Osteoblast (primary cell): ENCODE results near the gene CKAP2L. TPM values are rescaled to one million over a fixed set of nuclear protein-coding genes. Genes with fewer than 3 reads are reported as not detected.

ENCODE experiments used
- DNase-seq: peaks from one replicate; pipeline ENCODE4 v3.0.0; 2011; ENCODE audit warnings: low spot score, mixed read lengths; ENCODE audit not compliant: insufficient read length; ENCODE audit errors: missing footprints
- H2AFZ ChIP-seq: 2 replicates; pipeline ENCODE4 v1.6.0; 2011; ENCODE audit warnings: mild to moderate bottlenecking, low read length
- H3K27ac ChIP-seq: 2 replicates; pipeline ENCODE4 v1.5.1; 2011; ENCODE audit warnings: mild to moderate bottlenecking, low read depth, low read length, moderate library complexity
- H3K27me3 ChIP-seq: 2 replicates; pipeline ENCODE4 v1.6.0; 2012; ENCODE audit warnings: mild to moderate bottlenecking, control low read depth, inconsistent platforms, low read length, moderate library complexity; ENCODE audit not compliant: insufficient read depth
- H3K36me3 ChIP-seq: 2 replicates; pipeline ENCODE4 v1.5.1; 2011; ENCODE audit warnings: mild to moderate bottlenecking, low read length, control low read depth, moderate library complexity; ENCODE audit not compliant: insufficient read depth
- H3K4me1 ChIP-seq: 2 replicates; pipeline ENCODE4 v1.5.1; 2011; ENCODE audit warnings: mild to moderate bottlenecking, low read length, control low read depth, moderate library complexity; ENCODE audit not compliant: insufficient read depth
- H3K4me2 ChIP-seq: 2 replicates; pipeline ENCODE4 v1.6.0; 2011; ENCODE audit warnings: mild to moderate bottlenecking, low read length; ENCODE audit not compliant: insufficient read depth
- H3K4me3 ChIP-seq: fragments of 200-600 bp; sonication (generic); 3 replicates; pipeline ENCODE4 v1.5.1; 2012; ENCODE audit warnings: mild to moderate bottlenecking, low read length, inconsistent platforms; ENCODE audit not compliant: insufficient read depth
- H3K79me2 ChIP-seq: 2 replicates; pipeline ENCODE4 v1.6.0; 2012; ENCODE audit warnings: mild to moderate bottlenecking, low read length, control low read depth, inconsistent platforms; ENCODE audit not compliant: insufficient read depth
- H3K9me3 ChIP-seq: 2 replicates; pipeline ENCODE4 v1.5.1; 2011; ENCODE audit warnings: low read depth, low read length, control low read depth
- H4K20me1 ChIP-seq: 2 replicates; pipeline ENCODE4 v1.6.0; 2012; ENCODE audit warnings: mild to moderate bottlenecking, low read length, control low read depth; ENCODE audit not compliant: insufficient read depth
- CTCF ChIP-seq: IDR thresholded peaks from 2 replicates; pipeline ENCODE4 v1.5.1; 2011; ENCODE audit warnings: mild to moderate bottlenecking, low read depth, low read length, moderate library complexity; ENCODE audit errors: extremely low read depth
- total RNA-seq: library from RNA; depleted of rRNA; stranded (reverse); fragments of >200 nt; gene quantifications from 2 replicates; pipeline ENCODE4 v1.2.3, GENCODE V29; 2012

Gene CKAP2L
- total RNA-seq, 1 donor = 1.1 TPM

- no peaks in the 10 kb centered on the region for H3K36me3 ChIP-seq
- no peaks in the 10 kb centered on the region for H3K27me3 ChIP-seq
- H2AFZ ChIP-seq = no peak overlapping the region
- no peaks in the 10 kb centered on the region for H3K9me3 ChIP-seq
- H3K79me2 ChIP-seq = no peaks in the 10 kb centered on the region
- DNase-seq = no peak
- no peak overlapping the region for H3K27ac ChIP-seq
- no peaks in the 10 kb centered on the region for H4K20me1 ChIP-seq
- no peak for TF ChIP-seq CTCF
- no peak overlapping the region for H3K4me3 ChIP-seq
- no peak overlapping the region for H3K4me2 ChIP-seq
- peaks cover 10% of the 10 kb centered on the region for H3K4me1 ChIP-seq
Measured at GRCh38 chr2:112787729-112788393, 23.5 kb upstream of the CKAP2L start.

- Histone ChIP-seq H3K27ac (no peak overlapping the region), H3K4me2 (no peak overlapping the region), H3K9me3 (no peaks in the 10 kb centered on the region), H3K4me3 (no peak overlapping the region), H3K36me3 (no peaks in the 10 kb centered on the region), H2AFZ (no peak overlapping the region), H3K4me1 (peaks cover 10% of the 10 kb centered on the region), H4K20me1 (no peaks in the 10 kb centered on the region), H3K79me2 (no peaks in the 10 kb centered on the region), H3K27me3 (no peaks in the 10 kb centered on the region)
- no peak for TF ChIP-seq CTCF
- DNase-seq = no peak
Measured at GRCh38 chr2:112787294-112787693, 22.9 kb upstream of the CKAP2L start.

GRCh38 chr2:112784199-112785189 is 20.1 kb upstream of the CKAP2L start, which contains the start of gene IL1A:
Gene IL1A, minus strand, starts transcription at chr2:112784493. Its CDS starts 723 bp downstream, at chr2:112783770.
- Histone ChIP-seq H3K79me2 (no peaks in the 10 kb centered on the region), H3K9me3 (no peaks in the 10 kb centered on the region), H3K4me2 (peak within 1 kb of the TSS; percentile 68), H3K27me3 (no peaks in the 10 kb centered on the region), H3K4me1 (peaks cover 10% of the 10 kb centered on the region), H4K20me1 (no peaks in the 10 kb centered on the region), H3K27ac (no peak within 1 kb of the TSS), H3K4me3 (peak within 1 kb of the TSS; percentile 44), H3K36me3 (no peaks in the 10 kb centered on the region), H2AFZ (peak within 1 kb of the TSS; percentile 58)
- no peak for TF ChIP-seq CTCF
- peak; percentile 65 for DNase-seq
